Gastrocnemius medialis (tissue), 4 donors: ENCODE data around the gene ADCY9. TPM values are rescaled to one million over a fixed set of nuclear protein-coding genes. Genes with fewer than 3 reads are reported as not detected.

Experiments used
- ATAC-seq, 2 donors: fragments of 150-250 bp; one replicate each; pipeline ENCODE4 v1.9.1; 2016
- DNase-seq, 2 donors: peaks; one replicate each; pipeline ENCODE4 v3.0.0-alpha.2; 2019
- H3K27ac ChIP-seq, 4 donors: fragments of 200-600 bp; sonication (generic); 1 replicate in 1 of 4; 2 replicates in 3 of 4; pipeline ENCODE4 v1.5.1; 2016 to 2018; ENCODE audit warnings: mild to moderate bottlenecking in 2 of 4, moderate library complexity in 1 of 4
- H3K27me3 ChIP-seq, 3 donors: fragments of 200-600 bp; sonication (generic) in 2 of 3; 1 replicate in 1 of 3; 2 replicates in 2 of 3; pipeline versions ENCODE4 v1.5.1 to v1.6.0; 2016 to 2019; ENCODE audit warnings: mild to moderate bottlenecking in 1 of 3, moderate library complexity in 1 of 3
- H3K36me3 ChIP-seq, 2 donors: fragments of 200-600 bp; sonication (generic) in 1 of 2; one replicate each; pipeline ENCODE4 v1.5.1; 2017 to 2018
- H3K4me1 ChIP-seq, 2 donors: fragments of 200-600 bp; sonication (generic) in 1 of 2; one replicate each; pipeline ENCODE4 v1.5.1; 2016 to 2017; ENCODE audit warnings: mild to moderate bottlenecking in 2 of 2
- H3K4me3 ChIP-seq, 4 donors: fragments of 200-600 bp; sonication (generic) in 3 of 4; 1 replicate in 1 of 4; 2 replicates in 3 of 4; pipeline ENCODE4 v1.5.1; 2016 to 2019; ENCODE audit warnings: mild to moderate bottlenecking in 2 of 4
- H3K9me3 ChIP-seq, 3 donors: fragments of 200-600 bp; sonication (generic) in 2 of 3; 1 replicate in 1 of 3; 2 replicates in 2 of 3; pipeline ENCODE4 v1.5.1; 2016 to 2019
- POLR2A ChIP-seq, 2 donors: fragments of 450-650 bp; IDR thresholded peaks; one replicate each; pipeline ENCODE4 v1.6.1; 2017; ENCODE audit warnings: antibody characterized with exemption in 2 of 2, mild to moderate bottlenecking in 2 of 2, moderate library complexity in 2 of 2
- in situ Hi-C, 4 donors: fragments of 200-750 bp; cut with MboI; loops; one replicate each; pipeline versions ENCODE4 v1.15.0 to v1.8.0; 2017; ENCODE audit warnings: low sequenced_read_pairs in 4 of 4
- intact Hi-C: fragments of 100-400 bp; cut with DNase I; formaldehyde crosslinking; loops from one replicate; pipeline ENCODE4 v1.15.1; 2023; ENCODE audit warnings: low total_unique reads
- total RNA-seq, 4 donors: library from RNA; depleted of rRNA; stranded (reverse); fragments of >200 nt; gene quantifications; one replicate each; pipeline versions ENCODE4 v1.1.0 to v1.2.3, GENCODE V29; 2016
- TF ChIP-seq, protein P1 (sequence below), 5 experiments: fragments of 450-650 bp in 3 of 5; fragments of 200-600 bp in 2 of 5; sonication (generic) in 2 of 5; IDR thresholded peaks in 4 of 5; conservative IDR thresholded peaks in 1 of 5; 1 replicate in 4 of 5; 2 replicates in 1 of 5; pipeline ENCODE4 v1.5.1; 2016 to 2019; ENCODE audit warnings: antibody characterized with exemption in 5 of 5, mild to moderate bottlenecking in 3 of 5, moderate library complexity in 3 of 5

ADCY9 gene
- total RNA-seq, 4 donors from 2014 or later: 84.9 to 223 (median 163) TPM

DNA sequence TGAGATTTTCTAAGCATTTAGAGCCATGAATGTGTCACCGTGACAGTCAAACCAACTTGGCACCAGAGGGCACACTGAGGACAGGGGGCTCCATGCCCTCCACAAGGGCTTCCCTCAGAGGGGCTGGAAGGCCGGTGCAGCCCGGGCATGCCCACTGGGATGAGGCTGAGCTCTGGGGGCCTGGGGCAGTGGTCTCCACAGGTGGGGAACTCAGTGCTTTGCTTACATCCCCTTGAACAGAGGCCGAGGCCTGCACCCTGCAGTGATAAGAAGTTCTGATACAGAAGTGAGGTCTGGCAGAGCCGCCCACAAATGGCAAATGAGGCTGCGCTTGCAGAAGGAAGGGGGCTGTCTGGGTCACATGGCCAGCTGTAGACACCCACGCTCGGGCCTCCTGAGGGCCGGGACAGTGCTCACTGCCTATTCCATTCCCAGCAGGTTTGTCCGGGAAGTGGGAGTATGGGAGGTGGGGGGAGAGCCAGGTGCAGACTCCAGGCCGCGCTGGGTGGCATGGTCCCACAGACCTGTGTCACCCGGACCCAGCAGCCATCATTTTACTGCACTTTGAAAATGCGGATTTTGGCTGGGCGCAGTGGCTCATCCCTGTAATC, 118.9 kb downstream of the ADCY9 start:
- intact Hi-C loops: no loop called here
- in situ Hi-C loops: loop anchor here in 1 of 4 donors (25.0 kb wide), 1 partner anchor 115 kb away; the partner anchor contains the start of gene ADCY9
- no peak overlapping the region for H3K4me3 ChIP-seq
- ATAC-seq (no peak), DNase-seq (no peak)
- no peaks in the 10 kb centered on the region for H3K36me3 ChIP-seq
- no peak overlapping the region for H3K27ac ChIP-seq
- TF ChIP-seq POLR2A (IDR thresholded peaks at IDR 0.05): no peak
- TF ChIP-seq, protein P1, sequence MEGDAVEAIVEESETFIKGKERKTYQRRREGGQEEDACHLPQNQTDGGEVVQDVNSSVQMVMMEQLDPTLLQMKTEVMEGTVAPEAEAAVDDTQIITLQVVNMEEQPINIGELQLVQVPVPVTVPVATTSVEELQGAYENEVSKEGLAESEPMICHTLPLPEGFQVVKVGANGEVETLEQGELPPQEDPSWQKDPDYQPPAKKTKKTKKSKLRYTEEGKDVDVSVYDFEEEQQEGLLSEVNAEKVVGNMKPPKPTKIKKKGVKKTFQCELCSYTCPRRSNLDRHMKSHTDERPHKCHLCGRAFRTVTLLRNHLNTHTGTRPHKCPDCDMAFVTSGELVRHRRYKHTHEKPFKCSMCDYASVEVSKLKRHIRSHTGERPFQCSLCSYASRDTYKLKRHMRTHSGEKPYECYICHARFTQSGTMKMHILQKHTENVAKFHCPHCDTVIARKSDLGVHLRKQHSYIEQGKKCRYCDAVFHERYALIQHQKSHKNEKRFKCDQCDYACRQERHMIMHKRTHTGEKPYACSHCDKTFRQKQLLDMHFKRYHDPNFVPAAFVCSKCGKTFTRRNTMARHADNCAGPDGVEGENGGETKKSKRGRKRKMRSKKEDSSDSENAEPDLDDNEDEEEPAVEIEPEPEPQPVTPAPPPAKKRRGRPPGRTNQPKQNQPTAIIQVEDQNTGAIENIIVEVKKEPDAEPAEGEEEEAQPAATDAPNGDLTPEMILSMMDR (IDR thresholded peaks at IDR 0.05 in 4 of 5, conservative IDR thresholded peaks at IDR 0.05 in 1 of 5): no peak
- H3K4me1 ChIP-seq: peaks cover 12 to 19% of the 10 kb centered on the region in 2 donors
- no peaks in the 10 kb centered on the region for H3K9me3 ChIP-seq
- no peaks in the 10 kb centered on the region for H3K27me3 ChIP-seq

DNA sequence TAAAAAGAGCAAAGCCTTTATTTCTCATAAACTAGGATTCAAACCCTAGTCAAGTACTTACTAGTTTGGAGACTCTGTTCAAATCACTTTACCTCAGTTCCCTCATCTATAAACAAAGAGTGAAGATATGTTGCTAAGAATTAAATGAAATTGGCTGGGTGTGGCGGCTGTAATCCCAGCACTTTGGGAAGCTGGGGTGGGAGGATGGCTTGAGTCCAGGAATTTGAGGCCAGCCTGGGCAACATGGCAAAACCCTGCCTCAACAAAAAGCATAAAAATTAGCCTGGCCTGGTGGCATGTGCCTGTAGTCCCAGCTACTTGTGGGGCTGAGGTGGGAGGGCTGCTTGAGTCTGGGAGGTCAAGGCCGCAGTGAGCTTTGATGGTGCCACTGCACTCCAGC, 121.2 kb downstream of the ADCY9 start:
- in situ Hi-C loops (loop anchor here in 1 of 4 donors (25.0 kb wide), 1 partner anchor 117 kb away; the partner anchor contains the start of gene ADCY9), intact Hi-C loops (no loop called here)
- Histone ChIP-seq H3K27ac (no peak overlapping the region), H3K9me3 (no peaks in the 10 kb centered on the region), H3K27me3 (no peaks in the 10 kb centered on the region), H3K36me3 (no peaks in the 10 kb centered on the region), H3K4me1 (peaks cover 12 to 14% of the 10 kb centered on the region in 2 donors), H3K4me3 (no peak overlapping the region)
- ATAC-seq: no peak
- TF ChIP-seq POLR2A (IDR thresholded peaks at IDR 0.05): no peak
- TF ChIP-seq, protein P1 (IDR thresholded peaks at IDR 0.05 in 4 of 5, conservative IDR thresholded peaks at IDR 0.05 in 1 of 5): no peak
- DNase-seq: no peak

- H3K27ac ChIP-seq: no peak overlapping the region
- H3K27me3 ChIP-seq: no peaks in the 10 kb centered on the region
- no peaks in the 10 kb centered on the region for H3K9me3 ChIP-seq
- in situ Hi-C loops: loop anchor here in 1 of 4 donors (25.0 kb wide), 1 partner anchor 119 kb away; the partner anchor contains the start of gene ADCY9
- H3K36me3 ChIP-seq: peaks cover 0 to 10% of the 10 kb centered on the region in 2 donors
- no peak for ATAC-seq
- intact Hi-C loops: no loop called here
- no peak for DNase-seq
- no peak for TF ChIP-seq POLR2A (IDR thresholded peaks at IDR 0.05)
- TF ChIP-seq, protein P1 (IDR thresholded peaks at IDR 0.05 in 4 of 5, conservative IDR thresholded peaks at IDR 0.05 in 1 of 5): no peak
- H3K4me3 ChIP-seq: no peak overlapping the region
- H3K4me1 ChIP-seq: no peaks in the 10 kb centered on the region
These were observed 123.0 kb downstream of the ADCY9 start for GRCh38 chr16:3993052-3993785.

DNA sequence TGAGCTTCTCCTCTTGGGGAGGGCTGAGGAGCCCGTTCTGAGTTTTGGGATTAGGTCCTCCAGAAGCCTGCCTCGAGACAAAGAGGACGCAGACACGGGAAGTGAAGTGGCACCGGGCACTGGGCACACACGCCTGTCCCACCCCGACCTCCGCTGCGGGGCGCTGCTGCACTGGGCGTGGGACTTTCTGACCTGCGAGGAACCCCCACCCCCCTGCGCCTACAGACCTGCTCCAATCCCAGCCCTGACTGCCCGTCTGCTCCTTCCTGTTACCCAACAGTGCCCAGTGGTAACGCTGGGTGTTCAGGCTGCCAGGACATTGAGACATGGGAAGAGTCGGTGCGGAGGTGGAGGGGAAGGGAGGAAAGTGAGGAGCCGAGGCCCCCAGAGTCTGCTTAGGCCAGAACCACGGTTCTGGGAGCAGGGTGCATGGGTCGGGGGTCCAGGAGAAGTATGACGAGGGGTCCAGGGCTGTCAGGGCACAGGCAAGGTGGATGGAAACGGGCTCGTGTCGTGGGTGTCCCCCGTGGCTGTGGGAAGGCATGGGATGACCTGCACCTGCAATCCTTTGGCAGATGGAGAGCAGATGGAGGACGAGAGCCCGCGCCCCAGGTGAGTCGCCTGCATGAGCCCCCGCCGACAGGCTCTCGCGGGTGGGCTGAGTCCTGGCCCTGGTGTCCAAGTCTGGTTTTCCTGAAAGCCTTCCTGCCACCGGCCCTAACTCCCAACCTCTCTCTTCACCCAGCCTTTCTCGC, 123.8 kb downstream of the ADCY9 start:
- no peak for DNase-seq
- H3K4me1 ChIP-seq: no peaks in the 10 kb centered on the region
- intact Hi-C loops (no loop called here), in situ Hi-C loops (loop anchor here in 1 of 4 donors (25.0 kb wide), 1 partner anchor 120 kb away; the partner anchor contains the start of gene ADCY9)
- H3K36me3 ChIP-seq: peaks cover 0 to 17% of the 10 kb centered on the region in 2 donors
- no peak overlapping the region for H3K4me3 ChIP-seq
- no peaks in the 10 kb centered on the region for H3K9me3 ChIP-seq
- H3K27ac ChIP-seq: no peak overlapping the region
- no peak for ATAC-seq
- TF ChIP-seq, protein P1 (IDR thresholded peaks at IDR 0.05 in 4 of 5, conservative IDR thresholded peaks at IDR 0.05 in 1 of 5): no peak
- no peak for TF ChIP-seq POLR2A (IDR thresholded peaks at IDR 0.05)
- no peaks in the 10 kb centered on the region for H3K27me3 ChIP-seq
